HCT116 (cell line): Measurements from ENCODE around the gene CD109. TPM values are rescaled to one million over a fixed set of nuclear protein-coding genes. Genes with fewer than 3 reads are reported as not detected.

Source experiments
- ATAC-seq: fragments of 200-7000 bp; cut with Tn5 transposase; 2 replicates; pipeline ENCODE4 v1.9.1; 2020; ENCODE audit warnings: mild to moderate bottlenecking, moderate library complexity
- BruUV-seq: library from RNA; stranded (reverse); fragments of 400-500 nt; replicated peaks from 2 replicates; lab custom pipeline; 2021; lab: Mats Ljungman, UMichigan
- CTCF ChIA-PET: fragments of 300-600 bp; sonication (Branson Sonifier 250); formaldehyde crosslinking; loops from one replicate; lab custom pipeline; 2021; ENCODE audit warnings: antibody characterized with exemption; lab: Charles Lee
- POLR2A ChIA-PET: fragments of 300-600, 350-600 bp; sonication (Branson Sonifier 250); formaldehyde crosslinking; loops from one replicate; lab custom pipeline; 2021; ENCODE audit warnings: antibody characterized with exemption; lab: Charles Lee
- RAD21 ChIA-PET, 2 experiments: fragments of 300-600 bp; sonication (Branson Sonifier 250); formaldehyde crosslinking; loops; one replicate each; lab custom pipeline; 2023; ENCODE audit warnings: low total read pairs in 2 of 2; ENCODE audit not compliant: uncharacterized antibody in 2 of 2, unreplicated experiment in 2 of 2, low non-redundant PET in 1 of 2; lab: Charles Lee
- DNase-seq: peaks from one replicate; pipeline ENCODE4 v3.0.0-alpha.2; 2010; ENCODE audit warnings: low read depth, low spot score
- H2AFZ ChIP-seq: fragments of 200-600 bp; shearing (Covaris generic), sonication (generic); 2 replicates; pipeline ENCODE4 v1.6.1; 2017; ENCODE audit warnings: low read depth, mixed run types, mixed read lengths, antibody characterized with exemption, low read length; ENCODE audit not compliant: poor library complexity, severe bottlenecking
- H3K27ac ChIP-seq: 2 replicates; pipeline ENCODE4 v1.5.1; 2012; ENCODE audit warnings: low read depth, low read length
- H3K27me3 ChIP-seq: fragments of 200-600 bp; sonication (generic); 2 replicates; pipeline ENCODE4 v1.6.1; 2016; ENCODE audit warnings: mixed run types, low read length, mixed read lengths; ENCODE audit not compliant: insufficient read depth
- H3K36me3 ChIP-seq, 2 experiments: fragments of 200-500 bp in 1 of 2; fragments of 200-600 bp in 1 of 2; sonication (Bioruptor generic) in 1 of 2; sonication (generic) in 1 of 2; 2 replicates each; pipeline versions ENCODE4 v1.5.1 to v1.6.1; 2014 to 2016; ENCODE audit warnings: low read length in 2 of 2, inconsistent platforms in 1 of 2, mixed read lengths in 1 of 2, mixed run types in 1 of 2; ENCODE audit not compliant: insufficient read depth in 2 of 2, control insufficient read depth in 1 of 2
- H3K4me1 ChIP-seq, 2 experiments: fragments of 200-600 bp in 1 of 2; sonication (generic) in 1 of 2; 2 replicates each; pipeline versions ENCODE4 v1.5.1 to v1.6.1; 2012 to 2017; ENCODE audit warnings: low read length in 2 of 2, inconsistent platforms in 1 of 2, mild to moderate bottlenecking in 1 of 2, mixed read lengths in 1 of 2, mixed run types in 1 of 2, moderate library complexity in 1 of 2; ENCODE audit not compliant: insufficient read depth in 2 of 2, control insufficient read depth in 1 of 2
- H3K4me2 ChIP-seq: fragments of 200-600 bp; sonication (generic); 2 replicates; pipeline ENCODE4 v1.6.1; 2017; ENCODE audit warnings: mixed run types, low read length, mixed read lengths
- H3K4me3 ChIP-seq, 2 experiments: fragments of 200-600 bp in 1 of 2; sonication (generic) in 1 of 2; replicated peaks in 1 of 2; 2 replicates each; pipeline ENCODE4 v1.5.1; 2011 to 2016; ENCODE audit warnings: low read length in 2 of 2, control low read depth in 1 of 2, low read depth in 1 of 2, mild to moderate bottlenecking in 1 of 2, mixed read lengths in 1 of 2, mixed run types in 1 of 2
- H3K79me2 ChIP-seq: fragments of 200-600 bp; sonication (generic); 2 replicates; pipeline ENCODE4 v1.6.1; 2017; ENCODE audit warnings: mild to moderate bottlenecking, mixed run types, low read length, moderate library complexity, mixed read lengths; ENCODE audit not compliant: insufficient read depth
- H3K9ac ChIP-seq: fragments of 200-600 bp; sonication (generic); 2 replicates; pipeline ENCODE4 v1.6.1; 2016; ENCODE audit warnings: low read length, mixed read lengths
- H3K9me2 ChIP-seq: fragments of 200-600 bp; sonication (generic), shearing (Covaris generic); 2 replicates; pipeline ENCODE4 v1.6.1; 2017; ENCODE audit warnings: mixed run types, mild to moderate bottlenecking, moderate library complexity; ENCODE audit not compliant: insufficient read depth
- H3K9me3 ChIP-seq, 2 experiments: fragments of 200-500 bp in 1 of 2; fragments of 200-600 bp in 1 of 2; sonication (Bioruptor generic) in 1 of 2; sonication (generic) in 1 of 2; 2 replicates each; pipeline ENCODE4 v1.6.1; 2014 to 2017; ENCODE audit warnings: low read length in 2 of 2, mixed read lengths in 2 of 2, inconsistent platforms in 1 of 2, low read depth in 1 of 2, mild to moderate bottlenecking in 1 of 2, mixed run types in 1 of 2, moderate library complexity in 1 of 2; ENCODE audit not compliant: control insufficient read depth in 1 of 2, insufficient read depth in 1 of 2
- H4K20me1 ChIP-seq: fragments of 200-600 bp; sonication (generic), shearing (Covaris generic); 2 replicates; pipeline ENCODE4 v1.6.1; 2017; ENCODE audit warnings: mixed run types, mild to moderate bottlenecking, moderate library complexity; ENCODE audit not compliant: insufficient read depth
- CBX3 ChIP-seq: IDR thresholded peaks from 2 replicates; pipeline ENCODE4 v1.6.1; 2012; ENCODE audit warnings: low read depth
- CEBPB ChIP-seq: IDR thresholded peaks from 2 replicates; pipeline ENCODE4 v1.6.1; 2012; ENCODE audit warnings: low read depth
- EGR1 ChIP-seq: IDR thresholded peaks from 2 replicates; pipeline ENCODE4 v1.6.1; 2012; ENCODE audit warnings: low read depth
- EZH2 ChIP-seq: fragments of 200-600 bp; sonication (generic); IDR thresholded peaks from 2 replicates; pipeline ENCODE4 v1.6.1; 2017; ENCODE audit warnings: antibody characterized with exemption, mixed run types
- FOSL1 ChIP-seq: IDR thresholded peaks from 2 replicates; pipeline ENCODE4 v1.6.1; 2012; ENCODE audit warnings: low read depth
- JUND ChIP-seq: IDR thresholded peaks from 2 replicates; pipeline ENCODE4 v1.6.1; 2012
- POLR2AphosphoS5 ChIP-seq: IDR thresholded peaks from 2 replicates; pipeline ENCODE4 v1.6.1; 2011; ENCODE audit warnings: mild to moderate bottlenecking, low read depth, low read length, moderate library complexity
- SIN3A ChIP-seq: IDR thresholded peaks from 2 replicates; pipeline ENCODE4 v1.6.1; 2012; ENCODE audit warnings: low read depth
- SP1 ChIP-seq: IDR thresholded peaks from 2 replicates; pipeline ENCODE4 v1.6.1; 2012; ENCODE audit warnings: low read depth
- SRF ChIP-seq: IDR thresholded peaks from 2 replicates; pipeline ENCODE4 v1.6.1; 2012; ENCODE audit warnings: low read depth
- TCF7L2 ChIP-seq: IDR thresholded peaks from 2 replicates; pipeline ENCODE4 v1.7.0; 2011; ENCODE audit warnings: borderline replicate concordance, inconsistent platforms; ENCODE audit not compliant: insufficient read depth, insufficient read length; ENCODE audit errors: extremely low read depth
- YY1 ChIP-seq: IDR thresholded peaks from 2 replicates; pipeline ENCODE4 v1.6.1; 2011; ENCODE audit warnings: low read length, low read depth, moderate library complexity, mild to moderate bottlenecking; ENCODE audit not compliant: insufficient replicate concordance; ENCODE audit errors: extremely low read depth
- ZFX ChIP-seq: fragments of 450-650 bp; IDR thresholded peaks from 2 replicates; pipeline ENCODE4 v1.6.1; 2017
- ZNF274 ChIP-seq: fragments of 200-500 bp; sonication (Bioruptor generic); IDR thresholded peaks from 2 replicates; pipeline ENCODE4 v1.6.1; 2014; ENCODE audit warnings: mild to moderate bottlenecking, low read depth, low read length, inconsistent platforms
- intact Hi-C: fragments of 100-400 bp; cut with micrococcal nuclease; formaldehyde crosslinking; loops from 2 replicates; pipeline ENCODE4 v1.10.0; 2022
- total RNA-seq: library from RNA; stranded (reverse); gene quantifications from one replicate; pipeline ENCODE4 v1.2.1, GENCODE V29; 2021; ENCODE audit not compliant: unreplicated experiment
- TF ChIP-seq, protein P1 (sequence below): IDR thresholded peaks from 2 replicates; pipeline ENCODE4 v1.6.1; 2011; ENCODE audit warnings: mild to moderate bottlenecking, low read length, moderate library complexity; ENCODE audit not compliant: insufficient replicate concordance; ENCODE audit errors: extremely low read depth
- TF ChIP-seq, protein P2 (sequence below): IDR thresholded peaks from 2 replicates; pipeline ENCODE4 v1.6.1; 2012; ENCODE audit warnings: low read depth
- TF ChIP-seq, protein P3 (sequence below), 3 experiments: fragments of 200-600 bp in 1 of 3; sonication (generic) in 1 of 3; IDR thresholded peaks in 2 of 3; conservative IDR thresholded peaks in 1 of 3; 2 replicates each; pipeline ENCODE4 v1.5.1; 2012 to 2017; ENCODE audit warnings: low read depth in 2 of 3, low read length in 2 of 3, antibody characterized with exemption in 1 of 3, borderline replicate concordance in 1 of 3, control low read depth in 1 of 3, mild to moderate bottlenecking in 1 of 3, mixed read lengths in 1 of 3, mixed run types in 1 of 3, moderate library complexity in 1 of 3; ENCODE audit not compliant: insufficient read depth in 1 of 3
- TF ChIP-seq, protein P4 (sequence below): IDR thresholded peaks from 2 replicates; pipeline ENCODE4 v1.6.1; 2012
- TF ChIP-seq, protein P5 (sequence below): IDR thresholded peaks from 2 replicates; pipeline ENCODE4 v1.6.1; 2012

The CD109 gene
- total RNA-seq, 1 experiment from 2014 or later, result 42.1 TPM

DNA sequence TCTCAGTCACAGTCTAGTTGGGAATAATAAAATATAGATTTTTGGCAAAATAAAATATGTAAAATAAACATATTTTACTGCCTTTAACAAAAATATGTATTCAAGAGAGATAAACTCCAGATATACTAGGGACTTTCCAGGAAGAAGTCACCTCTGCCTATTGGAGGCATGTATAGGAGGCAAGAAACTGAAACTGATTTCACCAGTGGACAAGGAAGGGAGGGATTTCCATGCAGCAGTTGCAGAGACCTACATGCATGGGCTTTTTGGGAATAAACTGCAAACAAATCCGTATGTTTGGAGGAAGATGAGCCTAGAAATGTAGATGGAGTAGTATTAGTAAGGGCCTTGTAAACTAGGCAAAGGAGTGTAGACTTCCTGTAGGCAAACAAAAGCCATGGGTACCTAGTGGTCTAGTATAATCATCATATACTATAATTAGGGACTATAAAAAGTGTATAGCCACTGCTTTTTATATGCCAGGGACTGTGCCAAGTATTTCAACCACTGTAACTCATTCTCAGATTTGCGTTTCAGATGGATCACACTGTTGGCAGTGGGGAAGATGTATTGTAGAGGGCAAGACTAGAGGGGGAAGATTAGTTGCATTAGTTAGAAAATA lies 38.9 kb downstream of the CD109 start:
- CTCF ChIA-PET, result no interaction called here
- RAD21 ChIA-PET, result no interaction called here
- no peaks in the 10 kb centered on the region for H3K9me3 ChIP-seq

More for the DNA sequence above, 38.9 kb downstream of the CD109 start:
- Histone ChIP-seq H4K20me1 (0 out of 2 replicates have a peak, but pooled peaks cover 3% of the 10 kb centered on the region), H3K4me3 (no peak overlapping the region), H2AFZ (no peak overlapping the region), H3K9me2 (no peaks in the 10 kb centered on the region), H3K4me1 (no peaks in the 10 kb centered on the region), H3K27me3 (no peaks in the 10 kb centered on the region), H3K4me2 (no peak overlapping the region), H3K36me3 (peaks cover 0 to 6% of the 10 kb centered on the region in 2 experiments; a peak in 1 of 4 replicates), H3K27ac (no peak overlapping the region), H3K9ac (no peak overlapping the region), H3K79me2 (no peaks in the 10 kb centered on the region)
- no peak for DNase-seq
- ATAC-seq, result no peak
- POLR2A ChIA-PET, result no interaction called here
- BruUV-seq, result no TSS peak
- TF ChIP-seq, protein P1, sequence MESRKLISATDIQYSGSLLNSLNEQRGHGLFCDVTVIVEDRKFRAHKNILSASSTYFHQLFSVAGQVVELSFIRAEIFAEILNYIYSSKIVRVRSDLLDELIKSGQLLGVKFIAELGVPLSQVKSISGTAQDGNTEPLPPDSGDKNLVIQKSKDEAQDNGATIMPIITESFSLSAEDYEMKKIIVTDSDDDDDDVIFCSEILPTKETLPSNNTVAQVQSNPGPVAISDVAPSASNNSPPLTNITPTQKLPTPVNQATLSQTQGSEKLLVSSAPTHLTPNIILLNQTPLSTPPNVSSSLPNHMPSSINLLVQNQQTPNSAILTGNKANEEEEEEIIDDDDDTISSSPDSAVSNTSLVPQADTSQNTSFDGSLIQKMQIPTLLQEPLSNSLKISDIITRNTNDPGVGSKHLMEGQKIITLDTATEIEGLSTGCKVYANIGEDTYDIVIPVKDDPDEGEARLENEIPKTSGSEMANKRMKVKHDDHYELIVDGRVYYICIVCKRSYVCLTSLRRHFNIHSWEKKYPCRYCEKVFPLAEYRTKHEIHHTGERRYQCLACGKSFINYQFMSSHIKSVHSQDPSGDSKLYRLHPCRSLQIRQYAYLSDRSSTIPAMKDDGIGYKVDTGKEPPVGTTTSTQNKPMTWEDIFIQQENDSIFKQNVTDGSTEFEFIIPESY, result no peak
- TF ChIP-seq EZH2, result no peak
- no peak for TF ChIP-seq POLR2AphosphoS5
- TF ChIP-seq ZNF274, result no peak
- TF ChIP-seq, protein P2, sequence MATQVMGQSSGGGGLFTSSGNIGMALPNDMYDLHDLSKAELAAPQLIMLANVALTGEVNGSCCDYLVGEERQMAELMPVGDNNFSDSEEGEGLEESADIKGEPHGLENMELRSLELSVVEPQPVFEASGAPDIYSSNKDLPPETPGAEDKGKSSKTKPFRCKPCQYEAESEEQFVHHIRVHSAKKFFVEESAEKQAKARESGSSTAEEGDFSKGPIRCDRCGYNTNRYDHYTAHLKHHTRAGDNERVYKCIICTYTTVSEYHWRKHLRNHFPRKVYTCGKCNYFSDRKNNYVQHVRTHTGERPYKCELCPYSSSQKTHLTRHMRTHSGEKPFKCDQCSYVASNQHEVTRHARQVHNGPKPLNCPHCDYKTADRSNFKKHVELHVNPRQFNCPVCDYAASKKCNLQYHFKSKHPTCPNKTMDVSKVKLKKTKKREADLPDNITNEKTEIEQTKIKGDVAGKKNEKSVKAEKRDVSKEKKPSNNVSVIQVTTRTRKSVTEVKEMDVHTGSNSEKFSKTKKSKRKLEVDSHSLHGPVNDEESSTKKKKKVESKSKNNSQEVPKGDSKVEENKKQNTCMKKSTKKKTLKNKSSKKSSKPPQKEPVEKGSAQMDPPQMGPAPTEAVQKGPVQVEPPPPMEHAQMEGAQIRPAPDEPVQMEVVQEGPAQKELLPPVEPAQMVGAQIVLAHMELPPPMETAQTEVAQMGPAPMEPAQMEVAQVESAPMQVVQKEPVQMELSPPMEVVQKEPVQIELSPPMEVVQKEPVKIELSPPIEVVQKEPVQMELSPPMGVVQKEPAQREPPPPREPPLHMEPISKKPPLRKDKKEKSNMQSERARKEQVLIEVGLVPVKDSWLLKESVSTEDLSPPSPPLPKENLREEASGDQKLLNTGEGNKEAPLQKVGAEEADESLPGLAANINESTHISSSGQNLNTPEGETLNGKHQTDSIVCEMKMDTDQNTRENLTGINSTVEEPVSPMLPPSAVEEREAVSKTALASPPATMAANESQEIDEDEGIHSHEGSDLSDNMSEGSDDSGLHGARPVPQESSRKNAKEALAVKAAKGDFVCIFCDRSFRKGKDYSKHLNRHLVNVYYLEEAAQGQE, result no peak
- TF ChIP-seq SIN3A, result no peak
- TF ChIP-seq YY1, result no peak
- no peak for TF ChIP-seq CBX3
- TF ChIP-seq SP1, result no peak
- TF ChIP-seq, protein P3, sequence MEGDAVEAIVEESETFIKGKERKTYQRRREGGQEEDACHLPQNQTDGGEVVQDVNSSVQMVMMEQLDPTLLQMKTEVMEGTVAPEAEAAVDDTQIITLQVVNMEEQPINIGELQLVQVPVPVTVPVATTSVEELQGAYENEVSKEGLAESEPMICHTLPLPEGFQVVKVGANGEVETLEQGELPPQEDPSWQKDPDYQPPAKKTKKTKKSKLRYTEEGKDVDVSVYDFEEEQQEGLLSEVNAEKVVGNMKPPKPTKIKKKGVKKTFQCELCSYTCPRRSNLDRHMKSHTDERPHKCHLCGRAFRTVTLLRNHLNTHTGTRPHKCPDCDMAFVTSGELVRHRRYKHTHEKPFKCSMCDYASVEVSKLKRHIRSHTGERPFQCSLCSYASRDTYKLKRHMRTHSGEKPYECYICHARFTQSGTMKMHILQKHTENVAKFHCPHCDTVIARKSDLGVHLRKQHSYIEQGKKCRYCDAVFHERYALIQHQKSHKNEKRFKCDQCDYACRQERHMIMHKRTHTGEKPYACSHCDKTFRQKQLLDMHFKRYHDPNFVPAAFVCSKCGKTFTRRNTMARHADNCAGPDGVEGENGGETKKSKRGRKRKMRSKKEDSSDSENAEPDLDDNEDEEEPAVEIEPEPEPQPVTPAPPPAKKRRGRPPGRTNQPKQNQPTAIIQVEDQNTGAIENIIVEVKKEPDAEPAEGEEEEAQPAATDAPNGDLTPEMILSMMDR (IDR thresholded peaks at IDR 0.05 in 2 of 3, conservative IDR thresholded peaks at IDR 0.05 in 1 of 3; ENCODE audit: borderline replicate concordance in 1 of 3, insufficient read depth in 1 of 3, low read depth in 2 of 3, low read length in 2 of 3), result no peak
- TF ChIP-seq ZFX, result no peak
- no peak for TF ChIP-seq JUND
- TF ChIP-seq, protein P4, sequence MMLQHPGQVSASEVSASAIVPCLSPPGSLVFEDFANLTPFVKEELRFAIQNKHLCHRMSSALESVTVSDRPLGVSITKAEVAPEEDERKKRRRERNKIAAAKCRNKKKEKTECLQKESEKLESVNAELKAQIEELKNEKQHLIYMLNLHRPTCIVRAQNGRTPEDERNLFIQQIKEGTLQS, result no peak
- TF ChIP-seq, protein P5, sequence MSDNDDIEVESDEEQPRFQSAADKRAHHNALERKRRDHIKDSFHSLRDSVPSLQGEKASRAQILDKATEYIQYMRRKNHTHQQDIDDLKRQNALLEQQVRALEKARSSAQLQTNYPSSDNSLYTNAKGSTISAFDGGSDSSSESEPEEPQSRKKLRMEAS, result no peak
- TF ChIP-seq CEBPB, result no peak
- no peak for TF ChIP-seq EGR1
- no peak for TF ChIP-seq SRF
- TF ChIP-seq FOSL1, result no peak
- no peak for TF ChIP-seq TCF7L2
- intact Hi-C loops, result no loop called here
